ENCODE results near the gene PLAAT3.
"Not testable (repeated sequence)": the region's sequence is repeated elsewhere in the genome, so short reads cannot be mapped to it uniquely, and the experiment has no call there.

PLAAT3 gene

GRCh38 chr11:63564784-63565350 lies 49.4 kb downstream of the PLAAT3 start:
- no peak for DNase-seq

DNA sequence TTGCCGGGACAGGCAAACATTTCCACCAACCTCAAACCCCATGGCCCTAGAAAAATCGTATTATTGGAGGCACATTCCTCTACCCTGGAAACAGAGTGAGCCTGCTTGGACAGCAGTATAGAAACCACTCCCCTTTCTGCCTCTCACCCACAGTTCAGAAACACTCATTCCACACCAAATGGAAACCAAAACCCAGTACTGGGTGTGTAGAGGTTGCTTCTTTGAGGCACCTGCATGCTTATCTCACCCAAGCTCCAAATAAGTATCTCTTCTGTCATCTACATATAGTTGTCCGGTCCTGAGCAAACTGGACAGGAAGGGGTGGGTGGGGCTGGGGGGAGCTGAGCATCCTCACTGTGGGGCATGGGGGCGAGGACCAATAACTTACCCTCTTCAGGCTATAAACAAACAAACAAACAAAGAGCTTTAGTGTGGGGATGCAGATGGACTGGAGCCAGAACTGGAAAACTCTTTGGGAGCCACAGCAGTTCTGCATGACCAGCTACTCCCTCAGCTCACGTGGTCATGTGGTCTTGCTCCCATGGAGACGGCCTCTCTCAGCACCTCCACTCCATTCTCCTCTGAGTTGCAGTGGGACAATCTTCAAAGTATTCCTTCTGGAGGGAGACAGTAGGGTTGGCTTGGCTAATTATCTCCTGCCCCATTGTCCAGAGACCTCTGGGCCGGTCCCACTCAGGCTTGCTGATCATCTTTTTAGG lies 50.0 kb downstream of the PLAAT3 start:
- no peak for DNase-seq

DNA sequence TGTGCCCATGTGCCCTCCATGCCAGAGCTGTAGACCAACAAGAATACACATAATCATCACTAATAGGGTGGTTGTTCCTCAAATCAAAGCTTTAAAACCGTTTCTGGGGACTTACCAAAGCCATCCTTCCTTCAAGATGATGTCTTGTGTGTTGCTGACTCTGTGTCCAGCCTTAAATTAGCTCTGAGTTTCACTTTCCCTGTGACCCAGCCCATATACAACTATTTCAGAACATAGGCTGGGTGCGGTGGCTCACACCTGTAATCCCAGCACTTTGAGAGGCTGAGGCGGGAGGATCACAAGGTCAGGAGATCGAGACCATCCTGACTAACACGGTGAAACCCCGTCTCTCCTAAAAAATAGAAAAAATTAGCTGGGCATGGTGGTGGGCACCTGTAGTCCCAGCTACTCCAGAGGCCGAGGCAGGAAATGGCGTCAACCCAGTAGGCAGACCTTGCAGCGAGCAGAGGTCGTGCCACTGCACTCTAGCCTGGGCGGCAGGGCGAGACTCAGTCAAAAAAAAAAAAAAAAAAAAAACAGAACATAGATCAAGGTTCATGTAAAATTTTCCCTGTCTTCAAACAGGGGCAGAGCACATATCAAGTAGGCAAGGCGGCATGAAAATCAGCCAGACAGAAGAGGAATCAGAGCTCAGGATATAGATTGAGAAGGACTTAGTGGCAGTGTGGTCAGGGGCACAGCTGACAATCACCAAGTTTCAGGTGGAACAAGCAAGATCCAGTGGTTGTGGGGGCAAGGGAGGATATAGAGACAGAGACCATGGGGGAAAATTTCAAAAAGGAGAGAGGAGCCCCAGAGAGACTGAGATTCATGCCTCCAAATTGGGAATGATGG lies 50.8 kb downstream of the PLAAT3 start, which contains the start of gene PLAAT2:
TSS of gene PLAAT2 (minus strand) at position 179 of the 855 bp plus-strand sequence. CDS start at position 124, 55 bp downstream.
- no peak for DNase-seq

DNA sequence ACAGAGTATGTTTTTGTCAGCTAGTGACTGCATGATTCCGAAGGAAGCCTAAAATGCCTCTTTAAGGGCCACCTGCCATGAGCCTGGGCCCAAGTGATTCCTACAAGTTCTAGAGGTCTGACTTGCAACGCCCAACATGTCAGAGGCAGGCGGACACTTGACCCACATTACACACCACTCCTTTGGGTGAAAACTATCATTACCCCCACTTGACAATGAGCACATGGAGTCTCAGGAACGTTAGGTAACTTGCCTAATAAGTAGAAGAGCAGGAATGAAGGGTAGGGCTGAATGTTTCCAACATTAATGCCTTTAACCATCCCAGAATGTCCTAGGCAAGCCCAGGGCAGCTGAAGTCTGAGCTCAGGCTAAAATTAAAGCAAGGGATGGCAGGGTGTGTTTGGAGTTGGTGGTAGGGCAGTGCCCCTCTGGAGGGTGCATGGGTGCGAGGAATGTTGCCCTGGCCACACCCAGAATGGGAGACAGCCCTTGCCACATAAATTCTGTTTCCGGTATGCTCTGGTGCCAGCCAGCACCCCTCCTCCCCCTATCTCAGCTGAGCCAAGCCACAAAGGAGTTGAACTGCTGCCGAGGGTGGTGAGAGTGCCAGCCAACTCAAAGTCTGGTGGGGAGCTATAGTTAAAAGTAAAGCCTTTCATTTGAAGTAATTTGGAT lies 53.6 kb downstream of the PLAAT3 start:
- DNase-seq: no peak

DNA sequence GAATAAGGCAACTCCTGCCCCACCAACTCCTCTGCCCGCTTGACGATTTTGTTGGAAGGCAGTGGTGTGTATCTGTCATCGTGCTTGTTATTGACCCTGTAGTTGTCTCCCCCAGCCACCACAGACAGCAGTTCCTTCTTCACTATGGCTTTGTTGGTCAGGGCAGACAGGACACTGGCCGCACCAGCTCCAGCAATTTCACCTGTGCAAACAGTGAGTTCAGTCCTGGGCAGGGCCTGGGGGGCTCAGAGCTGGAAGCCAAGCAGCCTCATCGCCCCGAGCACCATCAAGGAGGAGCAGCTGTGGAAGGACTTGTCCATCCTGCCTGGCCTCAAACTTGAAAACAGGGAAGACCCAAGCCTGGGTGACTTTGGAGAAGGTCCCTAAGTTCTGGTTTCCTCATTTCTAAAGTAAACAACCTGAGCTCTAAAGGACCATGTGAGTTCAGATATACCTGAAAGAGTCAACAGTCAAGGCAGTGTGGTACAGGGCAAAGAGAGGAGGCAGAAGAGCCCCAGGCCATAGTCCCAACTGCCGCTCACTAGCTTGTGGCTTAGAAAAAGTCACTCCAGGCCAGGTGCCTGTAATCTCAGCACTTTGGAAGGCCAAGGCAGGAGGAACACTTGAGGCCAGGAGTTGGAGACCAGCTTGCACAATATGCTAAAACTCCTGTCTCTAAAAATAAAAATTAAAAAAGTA lies 55.6 kb downstream of the PLAAT3 start:
- DNase-seq: no peak

DNA sequence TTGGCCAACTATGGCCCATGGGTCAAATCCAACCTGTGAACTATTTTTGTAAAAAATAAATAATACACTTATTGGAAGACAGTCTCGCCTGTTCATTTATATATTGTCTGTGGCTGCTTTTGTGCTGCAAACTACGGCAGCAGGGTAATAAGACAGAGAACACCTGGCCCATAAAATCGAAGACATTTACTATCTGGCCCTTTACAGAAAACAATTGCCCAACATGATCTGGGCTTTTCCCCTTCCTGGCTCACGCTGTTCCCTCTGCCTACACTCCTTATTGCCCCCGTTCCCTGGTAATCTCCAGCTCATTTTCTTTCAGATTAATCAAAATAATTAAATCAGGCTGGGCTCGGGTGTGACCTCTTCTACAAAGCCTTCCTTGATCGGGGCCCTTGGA lies 56.7 kb downstream of the PLAAT3 start:
- no peak for DNase-seq

DNA sequence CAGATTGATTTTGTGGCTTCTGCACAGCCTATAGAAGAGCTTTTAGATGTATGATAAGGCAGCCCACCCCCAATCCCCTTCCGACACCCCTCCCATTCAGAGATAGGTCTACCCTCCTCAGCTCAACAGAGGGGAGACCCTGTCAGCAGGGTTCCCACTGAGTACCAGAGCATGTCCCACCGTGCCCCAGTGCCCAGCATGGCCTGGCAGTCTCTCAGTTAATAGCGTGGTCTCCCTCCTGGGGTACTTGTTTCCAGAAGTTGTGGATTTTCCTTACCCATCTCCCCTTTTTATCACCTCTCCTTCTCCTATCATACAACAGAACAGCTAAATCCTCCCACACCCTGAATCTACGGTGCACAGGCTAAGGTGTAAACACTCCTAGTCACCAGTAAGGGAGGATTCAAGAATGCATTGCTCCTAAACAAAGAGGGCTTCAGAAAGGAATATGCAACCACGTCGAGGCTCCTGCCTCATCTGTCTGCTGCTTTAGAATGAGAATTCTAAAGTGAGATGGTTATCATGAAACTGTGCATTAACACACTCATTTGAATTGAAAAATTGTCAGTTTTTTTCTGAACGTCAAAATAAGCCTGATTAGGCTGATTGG lies 57.7 kb downstream of the PLAAT3 start:
- DNase-seq: no peak

- DNase-seq: no peak
Observed at GRCh38 chr11:63554877-63555223, 59.4 kb downstream of the PLAAT3 start.

GRCh38 chr11:63553759-63554158 lies 60.5 kb downstream of the PLAAT3 start:
- DNase-seq: no peak

DNA sequence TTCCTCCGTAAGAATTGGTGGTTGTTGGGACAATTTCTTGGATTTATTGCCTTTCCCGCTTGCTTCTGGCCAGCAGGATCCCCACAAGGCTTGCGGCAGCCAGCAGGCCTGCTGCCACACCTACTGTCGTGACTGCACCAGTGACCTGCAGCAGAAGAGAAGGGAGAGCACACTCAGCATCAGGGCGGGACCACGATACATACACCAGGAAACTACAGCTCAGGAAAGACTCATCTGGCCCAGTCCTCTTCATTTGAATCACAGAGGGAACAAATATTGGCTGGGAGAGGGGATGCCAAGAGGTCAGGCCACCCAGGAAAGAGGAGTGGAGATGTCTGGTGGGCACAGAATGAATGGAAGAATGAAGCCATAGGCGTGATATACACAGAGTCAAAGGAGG lies 61.3 kb downstream of the PLAAT3 start:
- DNase-seq: no peak

DNA sequence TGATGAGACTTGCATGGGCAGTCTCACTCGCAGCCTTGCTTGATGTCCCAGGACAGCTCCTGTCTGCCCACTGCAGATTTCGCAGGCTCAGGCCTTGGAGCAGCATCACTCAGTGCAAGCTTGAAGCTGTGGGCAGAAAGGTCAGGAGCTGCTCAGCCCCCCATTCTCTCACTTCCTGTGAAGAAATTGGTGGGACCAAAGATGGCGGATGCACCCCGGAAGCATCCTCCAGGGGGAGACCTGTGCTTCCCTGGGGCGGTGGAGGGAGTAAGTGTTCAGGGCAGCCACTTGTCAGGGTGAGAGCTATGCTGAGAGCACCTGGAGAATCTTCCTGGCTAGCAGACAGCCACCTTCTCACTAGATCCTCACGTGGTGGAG lies 62.4 kb downstream of the PLAAT3 start:
- DNase-seq: no peak

GRCh38 chr11:63551091-63551888 lies 62.9 kb downstream of the PLAAT3 start:
- DNase-seq: no peak

DNA sequence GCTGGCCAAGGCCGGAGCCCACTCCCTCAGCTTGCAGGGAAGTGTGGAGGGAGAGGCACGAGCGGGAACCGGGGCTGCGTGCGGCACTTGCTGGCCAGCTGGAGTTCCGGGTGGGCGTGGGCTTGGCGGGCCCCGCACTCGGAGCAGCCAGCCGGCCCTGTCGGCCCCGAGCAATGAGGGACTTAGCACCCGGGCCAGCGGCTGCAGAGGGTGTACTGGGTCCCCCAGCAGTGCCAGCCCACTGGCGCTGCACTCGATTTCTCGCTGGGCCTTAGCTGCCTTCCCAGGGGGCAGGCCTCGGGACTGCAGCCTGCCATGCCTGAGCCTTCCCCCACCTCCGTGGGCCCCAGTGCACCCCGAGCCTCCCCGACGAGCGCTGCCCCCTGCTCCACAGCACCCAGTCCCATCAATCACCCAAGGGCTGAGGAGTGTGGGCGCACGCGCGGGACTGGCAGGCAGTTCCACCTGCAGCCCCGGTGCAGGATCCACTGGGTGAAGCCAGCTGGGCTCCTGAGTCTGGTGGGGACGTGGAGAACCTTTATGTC lies 64.0 kb downstream of the PLAAT3 start:
- DNase-seq: not testable (repeated sequence)

GRCh38 chr11:63549411-63549810 lies 64.8 kb downstream of the PLAAT3 start:
- DNase-seq: no peak

- DNase-seq: no peak
Observed at GRCh38 chr11:63548178-63548577, 66.1 kb downstream of the PLAAT3 start.

- DNase-seq: no peak
Observed at GRCh38 chr11:63547061-63547460, 67.2 kb downstream of the PLAAT3 start.

- no peak for DNase-seq
Observed at GRCh38 chr11:63543711-63544110, 70.5 kb downstream of the PLAAT3 start.

DNA sequence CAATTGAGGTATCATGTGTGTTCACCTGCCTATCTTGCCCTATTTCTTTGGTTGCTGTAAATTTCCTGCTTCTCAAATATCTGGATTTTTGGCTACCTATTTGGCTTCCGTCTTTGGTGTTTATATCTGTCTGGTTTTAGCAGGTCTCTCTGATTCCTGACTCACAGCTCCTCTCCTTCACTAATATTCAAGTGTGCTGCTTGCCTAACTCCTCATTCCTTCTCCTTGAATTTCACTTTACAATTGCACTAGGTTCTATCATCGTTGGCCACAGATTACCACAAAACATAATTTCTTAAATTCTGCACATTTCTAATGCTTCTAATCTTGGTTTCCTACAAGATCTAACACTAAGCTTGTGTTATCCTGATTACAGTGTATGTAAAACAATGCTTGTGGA lies 71.7 kb downstream of the PLAAT3 start:
- DNase-seq: not testable (repeated sequence)

DNA sequence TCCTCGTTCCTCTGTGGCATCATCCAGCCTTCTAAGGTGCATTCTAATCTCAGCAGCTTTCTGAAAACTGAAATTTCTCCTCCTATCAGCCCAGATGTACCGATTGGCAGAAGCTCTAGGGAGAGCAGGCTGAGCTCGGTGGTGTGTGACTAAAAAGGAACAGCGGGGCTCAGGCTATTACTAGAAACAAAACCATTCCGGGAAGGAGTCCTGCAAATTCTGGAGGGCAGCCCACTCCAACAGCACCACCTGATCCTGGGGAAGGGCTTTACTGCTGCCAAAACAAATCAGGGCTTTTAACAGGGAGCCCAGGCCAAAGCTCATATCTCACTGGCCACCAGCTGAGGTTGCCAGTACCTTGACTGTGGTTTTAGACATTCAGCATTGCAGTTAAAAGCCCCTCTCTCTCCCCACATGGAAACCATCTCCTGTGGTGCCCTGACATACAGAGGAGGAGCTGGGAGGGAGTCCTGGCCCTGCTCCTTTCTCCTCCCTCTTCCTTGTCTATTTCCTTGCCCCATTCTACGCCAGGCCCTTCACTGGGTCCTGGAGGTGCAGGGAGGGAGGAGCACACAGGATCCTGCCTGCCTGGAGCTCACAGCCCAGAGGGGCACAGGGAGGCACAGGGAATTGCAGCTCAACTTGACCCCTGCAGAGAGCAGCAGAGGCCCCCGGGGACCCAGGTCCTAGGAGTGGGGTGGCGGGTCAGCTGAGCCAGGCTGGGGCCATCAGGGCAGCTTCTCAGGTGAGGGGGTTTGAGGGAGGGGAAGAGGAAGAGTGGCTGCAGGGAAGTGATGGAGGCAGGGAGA lies 76.7 kb downstream of the PLAAT3 start:
- no peak for DNase-seq

DNA sequence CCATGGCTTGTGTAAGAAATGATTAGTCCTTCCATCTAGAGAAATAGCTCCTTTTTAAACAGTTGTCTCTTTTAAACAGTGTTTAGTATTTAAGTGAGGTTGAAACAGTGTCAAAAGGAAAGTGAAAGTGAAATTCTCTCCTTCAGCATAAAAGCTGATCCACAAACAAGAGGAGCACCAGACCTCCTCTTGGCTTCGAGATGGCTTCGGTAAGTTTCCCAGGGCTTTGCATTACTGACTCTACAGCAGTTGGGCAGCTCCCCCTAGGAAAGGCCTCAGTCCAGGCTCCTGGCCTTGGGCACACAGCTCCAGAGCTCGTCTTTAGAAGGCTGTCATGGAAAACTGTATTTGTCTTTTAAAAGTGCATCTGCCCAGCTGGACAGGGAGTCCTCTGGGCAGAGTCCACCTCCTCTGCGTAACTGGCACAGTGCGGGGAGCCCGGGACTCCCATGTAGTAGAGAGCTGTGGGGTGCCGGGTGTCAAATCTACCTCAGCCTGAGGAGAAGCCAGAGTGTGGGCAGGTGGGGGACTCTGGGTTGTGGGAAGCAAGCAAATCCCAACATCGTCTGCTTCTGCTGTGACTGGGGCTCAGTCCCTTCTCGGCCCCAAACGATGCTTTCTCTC lies 77.5 kb downstream of the PLAAT3 start, which contains the start of gene PLAAT4:
TSS of gene PLAAT4 (plus strand) at position 140 of the 624 bp plus-strand sequence. CDS start at position 201, 61 bp downstream.
- no peak for DNase-seq
